ENCODE results near the gene CNTD1.

The CNTD1 gene

DNA sequence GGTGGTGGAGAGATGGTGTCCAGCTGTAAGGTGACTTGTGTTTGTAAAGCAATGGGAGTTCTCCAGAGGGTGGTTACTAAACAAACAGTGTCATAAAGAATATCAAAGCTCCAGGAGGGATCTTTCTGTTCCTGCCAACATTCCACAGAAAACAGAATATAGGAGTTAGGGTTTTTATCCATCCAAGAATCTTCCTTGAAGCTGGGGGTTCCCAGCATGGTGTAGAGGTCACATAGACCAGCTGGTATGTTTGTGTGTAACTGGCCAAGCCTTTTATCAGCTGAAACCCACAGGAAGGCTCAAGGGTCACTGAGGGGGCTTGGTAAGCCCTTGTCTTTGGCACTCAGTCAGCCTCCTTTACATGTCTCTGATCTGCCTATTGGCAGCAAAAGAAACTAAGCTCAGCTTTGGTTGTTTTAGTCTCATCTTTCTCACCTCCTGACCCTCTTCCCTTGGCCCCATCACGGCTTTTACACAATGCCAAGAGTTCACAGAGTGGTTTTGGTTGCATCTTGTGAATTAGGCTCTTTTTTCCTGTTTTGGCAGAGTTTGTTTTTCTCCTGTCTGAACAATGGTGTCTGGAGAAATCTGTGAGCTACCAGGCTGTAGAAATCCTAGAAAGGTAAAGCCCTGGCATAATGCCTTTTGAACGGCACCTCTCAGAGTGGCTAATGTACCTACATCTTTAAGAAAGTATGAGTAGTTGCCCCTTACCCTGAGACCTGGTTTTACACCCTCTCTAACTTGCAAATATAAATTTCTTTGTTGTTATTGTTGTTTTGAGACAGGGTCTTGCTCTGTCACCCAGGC, 4.6 kb downstream of the CNTD1 start:
- no peak for DNase-seq (ENCODE audit: low spot score)

DNA sequence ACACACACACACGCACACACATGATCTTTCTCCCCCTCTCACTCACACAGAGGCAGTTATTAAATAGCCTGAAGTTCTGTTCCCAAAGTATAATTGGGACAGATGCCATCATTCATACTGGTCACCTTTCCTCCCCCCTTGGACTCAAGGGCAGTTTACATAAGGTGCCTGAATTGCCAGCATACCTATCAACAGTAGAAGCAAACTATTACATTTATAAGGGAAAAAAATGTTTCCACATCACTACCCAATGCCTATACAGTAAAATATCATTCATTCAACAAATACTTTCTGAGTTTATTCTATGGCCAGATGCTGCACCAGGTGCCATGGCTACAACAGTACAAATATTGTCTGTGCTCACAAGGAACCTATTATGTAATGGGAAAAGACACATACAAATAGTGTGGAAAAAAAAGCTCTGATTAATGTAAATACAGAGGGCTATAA, 6.3 kb downstream of the CNTD1 start:
- DNase-seq (ENCODE audit: low spot score): no peak

DNA sequence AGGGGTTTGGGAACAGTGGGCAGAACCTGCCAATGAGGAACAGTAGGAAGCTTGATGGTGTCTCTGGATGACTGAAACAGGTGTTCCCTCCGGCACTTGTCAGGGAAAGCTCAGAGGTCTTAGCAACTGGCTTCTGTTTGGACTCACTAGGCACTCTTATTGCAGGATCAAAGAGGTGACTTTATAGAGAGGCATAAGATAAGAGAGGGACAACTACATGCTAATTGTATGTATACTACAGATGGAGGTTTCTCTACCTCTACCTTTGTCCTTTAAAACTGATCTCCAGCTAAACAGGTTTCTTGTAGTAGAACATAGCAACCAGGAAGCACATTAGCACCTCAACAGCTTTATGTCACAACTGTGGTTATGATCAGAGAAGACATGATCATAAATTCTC, 7.6 kb downstream of the CNTD1 start:
- DNase-seq (ENCODE audit: low spot score): no peak

DNA sequence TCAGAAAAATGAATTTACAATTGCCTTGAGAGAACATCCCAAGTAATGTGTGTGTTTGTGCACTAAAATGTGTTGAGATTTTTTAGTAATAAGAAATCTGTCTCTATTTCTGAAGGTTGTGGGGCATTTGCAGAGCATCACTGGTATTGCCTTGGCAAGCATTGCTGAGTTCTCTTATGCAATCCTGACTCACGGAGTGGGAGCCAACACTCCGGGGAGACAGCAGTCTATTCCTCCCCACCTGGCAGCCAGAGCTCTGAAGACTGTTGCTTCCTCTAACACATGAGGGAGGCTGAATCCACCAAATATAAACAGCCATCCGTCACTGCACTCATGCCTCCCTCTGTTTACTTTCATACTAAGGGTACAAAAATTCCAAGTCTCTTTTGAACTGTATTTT, 10.6 kb downstream of the CNTD1 start:
- no peak for DNase-seq (ENCODE audit: low spot score)

DNA sequence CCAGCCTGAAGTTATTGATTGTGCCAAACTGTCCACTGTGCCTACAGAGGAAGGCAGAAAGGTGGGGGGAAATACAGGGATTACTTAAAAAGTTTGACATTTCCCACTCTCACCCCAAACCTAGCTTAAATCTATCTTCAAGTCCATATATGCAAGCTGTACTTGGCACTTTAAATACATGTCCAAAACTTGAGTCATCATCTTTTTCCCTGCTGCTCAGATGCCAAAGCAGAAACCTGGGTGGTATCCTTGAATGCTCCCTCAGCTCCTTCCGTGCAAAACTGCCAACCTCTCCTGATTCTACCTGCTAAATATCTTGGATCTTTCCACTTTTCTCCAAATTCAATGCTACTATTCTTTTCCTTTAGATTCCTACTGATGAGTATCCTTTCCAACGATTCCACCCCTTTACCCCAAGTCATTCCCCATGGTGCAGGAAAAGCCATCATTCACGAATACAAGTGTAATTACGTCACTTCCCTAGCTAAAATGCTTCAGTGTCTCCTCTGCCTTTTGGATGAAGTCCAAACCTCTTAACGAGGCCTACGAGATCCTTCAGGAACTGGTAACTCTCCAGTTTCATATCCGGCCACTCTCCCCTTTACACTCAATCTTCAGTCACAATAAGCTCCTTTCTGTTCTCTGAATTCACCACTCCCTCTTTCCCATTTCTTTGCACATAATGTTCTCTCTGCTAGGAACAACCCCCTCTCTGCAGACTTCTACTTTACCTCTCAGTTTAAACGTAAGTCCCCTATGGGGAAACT, 16.2 kb downstream of the CNTD1 start:
- DNase-seq (ENCODE audit: low spot score): no peak

DNA sequence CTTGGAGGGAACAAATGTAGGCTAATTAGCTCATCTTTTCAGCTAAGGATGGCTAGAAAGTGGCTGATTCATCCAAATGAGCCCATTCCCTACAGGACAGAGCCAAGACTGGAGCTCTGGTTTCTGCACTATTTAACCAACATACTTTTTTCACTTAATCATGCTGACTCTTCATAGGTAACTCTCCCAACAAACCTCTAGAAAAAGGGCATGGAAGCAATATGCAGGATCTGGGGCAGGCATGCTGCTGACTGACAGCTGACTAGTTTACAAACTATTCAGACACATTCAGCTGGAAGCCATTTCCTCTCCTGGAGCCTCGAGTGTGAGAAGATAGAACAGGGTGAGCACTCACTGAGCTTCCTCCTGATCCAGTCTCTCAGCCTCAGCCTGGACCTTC, 19.2 kb downstream of the CNTD1 start:
- no peak for DNase-seq (ENCODE audit: low spot score)

- DNase-seq (ENCODE audit: low spot score): no peak
Observed at GRCh38 chr17:42818379-42818778, 19.7 kb downstream of the CNTD1 start.

GRCh38 chr17:42819939-42820535, 21.4 kb downstream of the CNTD1 start:
- peak; percentile 77 for DNase-seq (ENCODE audit: low spot score)

DNA sequence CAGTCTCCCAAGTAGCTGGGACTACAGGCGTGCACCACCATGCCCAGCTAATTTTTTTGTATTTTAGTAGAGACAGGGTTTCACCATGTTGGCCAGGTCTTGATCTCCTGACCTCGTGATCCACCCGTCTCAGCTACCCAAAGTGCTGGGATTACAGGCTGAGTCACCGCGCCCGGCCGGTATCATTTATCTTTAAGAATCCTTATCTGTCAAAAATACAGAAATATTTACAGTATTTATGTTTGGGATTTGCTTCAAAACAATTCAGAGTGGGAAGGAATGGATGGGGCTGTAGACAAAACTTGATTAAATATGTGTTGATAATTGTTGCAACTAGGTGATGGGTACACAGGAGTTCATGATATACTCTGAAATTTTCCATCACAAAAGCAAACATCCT, 22.5 kb downstream of the CNTD1 start:
- DNase-seq (ENCODE audit: low spot score): no peak

GRCh38 chr17:42827472-42827871, 28.8 kb downstream of the CNTD1 start:
- no peak for DNase-seq (ENCODE audit: low spot score)

GRCh38 chr17:42830971-42831370, 32.3 kb downstream of the CNTD1 start:
- DNase-seq (ENCODE audit: low spot score): no peak

DNA sequence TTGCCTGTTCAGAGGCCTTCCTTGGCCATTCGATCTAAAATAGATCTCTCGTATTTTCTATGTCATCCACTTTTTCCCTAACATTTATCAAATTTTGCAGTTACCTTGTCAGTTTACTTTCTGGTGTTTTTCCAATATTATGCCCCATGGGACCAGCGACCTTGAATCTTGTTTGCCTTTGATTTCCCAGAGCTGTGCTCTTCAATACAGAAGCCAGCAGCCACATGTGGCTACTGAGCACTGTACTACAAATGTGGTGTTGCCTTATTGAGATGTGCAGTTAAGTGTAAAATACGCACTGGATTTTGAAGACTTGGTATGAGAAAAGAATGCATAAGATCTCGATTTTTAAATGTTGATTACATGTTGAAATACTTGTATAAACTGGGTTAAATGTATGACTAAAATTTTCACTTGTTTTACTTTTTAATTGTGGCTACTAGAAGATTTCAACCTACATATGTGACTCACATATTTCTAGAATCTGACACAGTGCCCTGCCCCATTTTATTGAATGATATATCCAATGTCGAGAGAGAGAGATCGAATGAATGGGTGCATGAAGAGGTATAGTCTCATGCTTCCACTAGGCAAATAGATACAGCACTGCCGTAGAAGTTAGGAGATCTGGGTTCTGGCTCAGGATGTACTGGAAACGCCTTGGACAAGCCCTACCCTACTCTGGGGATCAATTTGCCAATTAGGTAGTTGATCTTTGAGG, 33.7 kb downstream of the CNTD1 start:
- DNase-seq (ENCODE audit: low spot score): no peak

DNA sequence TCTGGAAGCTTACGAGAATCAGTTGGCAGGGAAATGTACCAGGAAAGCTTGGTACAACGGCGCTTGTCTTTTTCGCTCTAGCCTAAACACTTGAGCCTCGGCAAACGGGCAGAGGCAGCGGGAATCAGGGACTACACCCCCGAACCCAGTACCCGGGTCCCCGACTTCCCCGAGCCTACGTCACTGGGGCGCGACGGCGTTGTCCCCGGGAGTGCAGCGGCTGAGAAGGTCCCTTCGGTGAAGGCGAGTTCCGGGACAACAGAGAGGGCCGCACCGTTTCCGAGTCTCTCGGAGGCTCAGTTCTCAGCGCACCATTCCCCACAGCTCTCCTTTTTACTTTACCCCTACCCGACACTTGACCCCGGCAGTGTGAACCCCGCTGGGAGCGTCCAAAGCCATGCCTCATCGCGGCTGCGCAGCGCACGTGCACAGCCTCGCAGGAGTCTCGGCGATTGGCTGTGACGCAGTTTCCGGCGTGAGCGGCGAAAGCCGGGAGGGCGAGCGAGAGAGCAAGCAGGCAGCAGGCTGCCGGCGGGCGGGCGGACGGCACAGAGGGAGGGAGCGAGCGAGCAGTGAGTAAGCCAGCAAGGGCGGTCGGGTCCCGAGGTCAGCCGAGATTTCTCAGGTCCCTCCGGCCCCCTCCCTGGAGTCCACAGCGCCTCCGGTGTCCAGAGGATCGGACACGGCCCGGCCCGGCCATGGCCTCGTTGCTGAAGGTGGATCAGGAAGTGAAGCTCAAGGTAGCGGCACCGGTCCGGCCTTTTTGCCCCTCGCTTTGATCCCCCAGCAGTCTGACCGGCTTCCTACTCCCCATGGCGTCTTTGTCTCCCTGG, 34.5 kb downstream of the CNTD1 start, which contains the start of gene PSME3:
PSME3 (plus strand) TSS at position 464 of the 833 bp plus-strand sequence; CDS start at position 699, 235 bp downstream.
- peak; percentile 90 for DNase-seq (ENCODE audit: low spot score)

GRCh38 chr17:42833767-42834422, 35.2 kb downstream of the CNTD1 start:
- DNase-seq (ENCODE audit: low spot score): peak; percentile 22

GRCh38 chr17:42835732-42836131, 37.1 kb downstream of the CNTD1 start:
- no peak for DNase-seq (ENCODE audit: low spot score)

DNA sequence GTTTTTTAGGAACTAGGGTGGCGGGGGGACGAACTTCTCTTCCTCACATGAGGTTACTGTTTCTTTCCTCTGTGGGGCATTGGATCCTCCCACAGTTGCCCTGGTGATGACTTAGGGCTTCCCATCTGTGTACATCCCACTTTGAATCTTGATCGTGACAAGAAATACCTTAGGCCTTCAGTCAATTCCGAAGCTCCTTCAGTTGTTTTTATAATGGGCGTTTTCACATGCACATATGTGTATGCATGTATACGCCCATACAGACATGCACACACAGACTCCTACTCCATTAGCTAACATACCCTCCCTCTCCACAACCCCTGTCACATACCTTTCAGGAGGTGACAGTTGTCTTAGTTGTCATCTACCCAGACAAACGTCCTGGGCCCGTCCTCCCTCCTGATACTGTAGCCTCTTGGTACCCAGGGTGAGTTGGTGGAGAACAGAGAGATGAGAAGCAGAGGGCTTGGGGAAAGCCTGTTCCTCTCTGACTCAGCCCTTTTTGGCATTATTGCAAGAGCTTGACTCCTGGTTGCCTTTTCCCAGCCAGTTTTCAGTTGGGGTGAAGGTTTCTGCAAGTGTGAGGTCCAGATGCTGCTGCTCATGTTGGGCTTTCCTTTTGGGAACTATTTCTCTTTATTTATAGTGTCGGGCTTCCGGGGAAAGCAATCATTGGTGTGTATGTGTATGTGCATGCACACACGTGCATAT, 43.5 kb downstream of the CNTD1 start:
- no peak for DNase-seq (ENCODE audit: low spot score)

DNA sequence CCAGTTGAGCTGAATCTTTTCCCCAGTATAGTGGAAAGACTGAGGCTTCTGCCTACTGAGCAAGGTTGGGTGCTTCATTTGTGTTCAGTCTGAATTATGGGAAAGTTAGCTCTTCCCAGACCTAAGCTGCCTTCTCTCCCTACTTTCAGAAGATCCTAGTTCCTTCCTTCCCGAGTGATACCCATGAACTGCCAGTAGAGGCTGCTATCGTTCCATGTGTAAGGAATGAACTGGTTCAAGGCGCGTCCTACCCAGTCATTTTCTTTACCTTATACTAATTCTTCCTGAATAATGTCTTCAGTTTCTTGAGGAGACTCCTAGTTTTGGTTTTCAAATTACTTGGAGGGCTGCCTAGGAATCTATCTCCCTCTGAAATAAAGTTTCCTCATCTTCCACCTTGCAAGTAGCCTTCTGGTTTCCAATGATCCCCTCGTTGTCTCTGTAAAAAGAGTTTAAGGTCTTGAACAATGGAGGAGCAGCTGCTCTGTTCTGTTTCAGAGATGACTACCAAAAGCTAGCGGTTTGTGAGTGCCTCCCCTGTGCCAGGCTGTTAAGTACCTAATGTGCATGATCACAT, 44.8 kb downstream of the CNTD1 start:
- peak; percentile 68 for DNase-seq (ENCODE audit: low spot score)

GRCh38 chr17:42844271-42844670, 45.6 kb downstream of the CNTD1 start, which contains the start of gene AOC2:
TSS of gene AOC2 (plus strand) at chr17:42844580. CDS start at chr17:42844627, 47 bp downstream.
- DNase-seq (ENCODE audit: low spot score): no peak

- DNase-seq (ENCODE audit: low spot score): no peak
Observed at GRCh38 chr17:42844761-42845555, 46.3 kb downstream of the CNTD1 start.

Measured in RKO (cell line).